ENCODE results near the gene KICS2.
"Not testable (repeated sequence)": the region's sequence is repeated elsewhere in the genome, so short reads cannot be mapped to it uniquely, and the experiment has no call there.

Gene KICS2

GRCh38 chr12:64212119-64212746 lies 9.9 kb downstream of the KICS2 start:
- no peak for DNase-seq

DNA sequence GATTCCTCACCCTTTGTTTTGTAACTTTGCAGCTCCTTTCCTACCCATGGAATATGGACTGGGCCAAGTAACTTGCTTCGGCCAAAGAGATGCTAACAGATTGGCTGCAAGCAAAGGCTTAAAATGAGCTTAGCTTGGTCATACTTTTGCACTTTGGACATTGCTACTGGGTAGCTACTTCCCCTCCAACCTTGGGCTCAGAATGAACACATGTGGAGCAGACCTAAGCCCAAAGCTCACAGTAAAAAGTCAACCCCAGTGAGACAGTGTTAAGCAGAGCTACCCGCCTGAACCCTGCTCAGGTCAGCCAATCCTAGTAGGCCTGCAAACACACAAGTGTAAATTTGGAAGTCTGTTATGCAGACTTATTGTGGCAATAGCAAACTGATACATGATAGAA lies 14.6 kb downstream of the KICS2 start:
- DNase-seq = no peak

DNA sequence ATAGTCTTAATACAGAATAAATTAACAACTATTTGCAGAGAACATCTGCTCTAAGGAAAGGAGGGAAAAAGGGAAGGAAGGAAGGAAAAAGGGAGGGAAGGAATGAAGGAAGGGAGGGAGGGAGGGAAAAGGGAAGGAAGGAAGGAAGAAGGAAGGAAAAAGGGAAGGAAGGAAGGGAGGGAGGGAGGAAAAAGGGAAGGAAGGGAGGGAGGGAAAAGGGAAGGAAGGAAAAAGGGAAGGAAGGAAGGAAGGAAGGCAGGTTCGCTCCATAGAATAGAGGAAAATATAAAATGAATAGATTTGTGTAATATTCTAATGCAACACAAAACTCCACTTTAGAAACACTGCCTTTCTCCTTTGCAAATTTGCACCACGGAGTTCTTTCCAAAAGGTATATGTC lies 16.6 kb downstream of the KICS2 start:
- no peak for DNase-seq

- no peak for DNase-seq
Observed at GRCh38 chr12:64203775-64204174, 18.3 kb downstream of the KICS2 start.

DNA sequence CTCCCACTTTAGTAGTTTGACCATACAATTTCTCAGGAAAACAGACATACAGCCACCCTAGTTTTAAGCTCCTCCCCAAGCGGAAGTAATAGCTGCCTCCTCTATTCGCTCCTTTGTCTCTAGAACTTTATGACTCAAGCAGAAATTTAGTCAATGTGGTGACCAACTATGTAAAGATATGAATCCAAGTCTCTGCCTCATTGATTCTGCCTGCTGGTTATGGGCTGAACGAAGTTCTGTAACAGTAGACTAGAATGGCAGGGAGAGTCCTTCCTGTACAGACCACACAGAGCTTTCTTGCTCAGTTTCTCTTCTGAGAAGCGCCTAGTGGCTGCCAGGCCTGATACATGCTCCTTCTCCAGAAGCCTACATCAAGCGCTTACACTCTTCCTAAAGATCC lies 19.1 kb downstream of the KICS2 start:
- DNase-seq = no peak

DNA sequence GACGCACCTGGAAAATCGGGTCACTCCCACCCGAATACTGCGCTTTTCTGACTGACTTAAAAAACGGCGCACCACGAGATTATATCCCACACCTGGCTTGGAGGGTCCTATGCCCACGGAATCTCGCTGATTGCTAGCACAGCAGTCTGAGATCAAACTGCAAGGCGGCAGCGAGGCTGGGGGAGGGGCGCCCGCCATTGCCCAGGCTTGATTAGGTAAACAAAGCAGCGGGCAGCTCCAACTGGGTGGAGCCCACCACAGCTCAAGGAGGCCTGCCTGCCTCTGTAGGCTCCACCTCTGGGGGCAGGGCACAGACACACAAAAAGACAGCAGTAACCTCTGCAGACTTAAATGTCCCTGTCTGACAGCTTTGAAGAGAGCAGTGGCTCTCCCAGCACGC lies 26.3 kb downstream of the KICS2 start:
- not testable (repeated sequence) for DNase-seq

DNA sequence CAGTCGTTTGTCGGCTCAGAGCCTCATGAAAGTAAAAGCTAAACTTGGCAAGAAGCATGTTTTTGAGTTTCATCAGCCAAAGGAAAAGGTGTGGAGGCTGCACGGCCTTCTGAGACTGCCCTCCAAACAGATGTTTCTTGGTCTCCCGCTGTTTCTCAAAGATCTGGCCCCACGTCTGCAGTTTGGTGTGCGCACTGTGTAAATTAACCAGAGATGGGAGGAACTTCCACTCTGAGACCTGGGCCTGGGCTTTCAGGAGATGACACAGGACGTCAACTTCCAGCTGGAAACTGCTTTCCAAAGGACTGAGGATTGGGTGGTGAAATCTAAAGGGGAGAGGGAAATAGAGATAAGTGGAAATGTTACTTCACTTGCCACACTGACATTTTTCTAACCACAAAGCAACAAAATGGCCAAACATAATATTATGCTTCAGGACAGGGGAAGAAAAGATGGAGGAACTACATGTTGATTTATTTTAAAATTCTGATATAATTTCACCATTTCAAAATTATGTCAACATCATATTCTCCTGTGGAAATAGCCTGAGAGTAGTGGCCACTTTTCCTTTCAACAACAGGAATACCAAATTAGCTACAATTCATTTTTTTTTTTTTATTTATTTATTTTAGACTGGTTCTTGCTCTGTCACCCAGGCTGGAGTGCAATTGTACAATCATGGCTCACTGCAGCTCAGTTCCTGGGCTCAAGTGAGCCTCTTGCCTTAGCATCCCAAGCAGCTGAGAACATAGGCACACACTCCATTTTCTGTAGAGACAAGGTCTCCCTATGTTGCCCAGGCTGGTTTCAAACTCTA lies 27.6 kb downstream of the KICS2 start:
- DNase-seq = no peak

DNA sequence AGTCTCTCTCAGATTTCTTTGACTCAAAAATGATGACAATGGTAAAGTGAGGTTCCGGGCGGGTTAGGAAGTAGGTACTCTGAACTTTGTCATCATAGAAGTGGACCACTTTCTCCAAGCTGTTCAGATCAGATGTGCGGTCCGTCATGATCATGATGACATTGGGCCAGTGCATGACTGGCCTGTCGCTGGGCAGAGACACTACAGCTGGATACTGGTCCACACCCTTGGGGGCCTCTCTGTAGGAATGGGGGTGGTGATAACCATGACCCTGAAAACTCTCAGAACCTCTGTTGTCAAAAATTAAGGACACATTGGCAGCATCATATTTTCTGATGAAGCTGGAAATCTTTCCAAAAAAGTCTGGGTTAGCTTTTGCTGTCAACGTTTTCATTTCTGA lies 28.2 kb downstream of the KICS2 start:
- DNase-seq = no peak

- DNase-seq = no peak
Observed at GRCh38 chr12:64192644-64193444, 29.3 kb downstream of the KICS2 start.

GRCh38 chr12:64190140-64190539 lies 32.0 kb downstream of the KICS2 start:
- no peak for DNase-seq

DNA sequence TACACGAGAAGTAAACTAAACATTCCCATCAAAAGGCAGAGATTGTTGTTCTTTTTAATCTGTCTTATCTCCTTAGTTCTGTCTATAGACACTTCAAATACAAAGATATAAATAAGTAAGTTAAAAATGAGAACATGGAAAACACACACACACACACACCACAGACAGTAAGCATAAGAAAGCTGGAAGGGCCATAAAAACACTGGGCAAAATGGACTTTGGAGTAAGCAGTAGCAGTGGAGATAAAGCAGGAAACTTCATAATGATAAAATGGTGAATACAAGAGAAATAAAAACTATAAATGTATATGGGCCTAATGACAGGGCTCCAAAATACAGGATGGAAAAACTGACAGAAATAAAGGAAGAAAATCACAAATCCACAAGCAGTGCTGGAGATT lies 32.6 kb downstream of the KICS2 start:
- DNase-seq = no peak

- DNase-seq = no peak
Observed at GRCh38 chr12:64187794-64188193, 34.3 kb downstream of the KICS2 start.

- DNase-seq = no peak
Observed at GRCh38 chr12:64187370-64187769, 34.7 kb downstream of the KICS2 start.

GRCh38 chr12:64186789-64187188 lies 35.3 kb downstream of the KICS2 start:
- no peak for DNase-seq

GRCh38 chr12:64184216-64184615 lies 37.9 kb downstream of the KICS2 start:
- DNase-seq = no peak

GRCh38 chr12:64181430-64182291 lies 40.4 kb downstream of the KICS2 start:
- no peak for DNase-seq

- no peak for DNase-seq
Observed at GRCh38 chr12:64180951-64181350, 41.1 kb downstream of the KICS2 start.

- no peak for DNase-seq
Observed at GRCh38 chr12:64178122-64178521, 44.0 kb downstream of the KICS2 start.

- DNase-seq = no peak
Observed at GRCh38 chr12:64177001-64177400, 45.1 kb downstream of the KICS2 start.

DNA sequence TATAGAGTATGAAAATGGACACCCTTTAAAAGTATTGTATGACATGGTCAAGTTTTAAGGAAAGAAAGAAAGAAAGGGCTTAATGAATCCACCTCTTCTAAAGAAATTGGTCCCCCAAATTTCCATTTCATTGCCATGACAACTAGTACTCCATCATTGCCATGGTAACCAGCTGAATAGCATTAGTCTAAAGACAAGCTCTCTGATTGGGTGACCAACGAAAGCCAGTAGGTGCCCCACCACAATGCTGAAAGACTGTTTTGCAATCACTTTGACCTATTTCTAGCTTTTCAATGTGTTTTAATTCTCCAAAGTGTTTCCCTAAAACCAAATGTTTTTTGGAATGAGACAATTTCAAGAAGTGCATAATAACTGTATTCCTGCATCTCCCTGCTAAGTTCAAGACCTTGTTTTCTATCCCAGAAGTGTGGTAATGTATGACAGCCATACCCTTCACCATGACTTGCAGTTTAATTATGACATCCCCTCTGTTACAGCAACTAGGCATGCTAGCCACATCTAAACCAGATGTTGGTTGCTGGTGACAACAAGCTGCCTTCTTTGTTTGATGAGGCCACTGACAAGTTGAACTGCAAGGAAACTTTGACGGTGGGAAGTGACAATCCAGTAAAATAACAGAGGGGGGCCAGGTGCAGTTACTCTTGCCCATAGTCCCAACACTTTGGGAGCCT lies 46.7 kb downstream of the KICS2 start:
- no peak for DNase-seq

DNA sequence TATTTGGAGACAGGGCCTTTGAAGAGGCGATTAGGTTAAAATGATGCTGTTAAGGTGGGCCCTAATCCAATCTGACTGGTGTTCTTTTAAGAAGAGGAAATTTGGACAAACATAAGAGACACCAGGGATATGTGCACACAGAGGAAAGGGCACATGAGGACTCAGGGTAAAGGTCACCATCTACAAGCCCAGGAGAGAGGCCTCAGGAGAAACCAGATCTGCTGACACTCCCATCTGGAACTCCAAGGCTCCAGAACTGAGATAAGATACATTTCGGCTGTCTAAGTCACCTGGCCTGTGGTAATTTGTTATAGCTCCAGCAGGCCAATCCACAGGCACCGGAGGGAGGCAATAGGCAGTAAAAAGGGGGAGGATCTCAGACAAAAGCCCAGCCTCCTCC lies 48.6 kb downstream of the KICS2 start:
- no peak for DNase-seq
